Kidney (tissue), 14 donors: ENCODE data around the gene ALDH1L2. TPM values are rescaled to one million over a fixed set of nuclear protein-coding genes. Genes with fewer than 3 reads are reported as not detected.

Experiments
- DNase-seq, 5 donors: peaks; one replicate each; pipeline ENCODE4 v3.0.0-alpha.2; 2013 to 2020
- FAIRE-seq: peaks from 2 replicates; lab custom pipeline; 2012; peaks lifted over from hg19 to GRCh38; lab: Jason Lieb, UNC
- H3K27ac ChIP-seq, 2 donors: one replicate each; pipeline ENCODE4 v1.7.0; 2013; ENCODE audit warnings: low read depth in 2 of 2, low read length in 2 of 2, inconsistent platforms in 1 of 2
- H3K27me3 ChIP-seq: one replicate; pipeline ENCODE4 v1.7.1; 2013; ENCODE audit warnings: low read length, inconsistent platforms; ENCODE audit not compliant: control insufficient read depth, insufficient read depth
- H3K36me3 ChIP-seq, 3 donors: one replicate each; pipeline versions ENCODE4 v1.7.0 to v1.7.1; 2013; ENCODE audit warnings: low read length in 3 of 3, control low read depth in 1 of 3, inconsistent platforms in 1 of 3; ENCODE audit not compliant: insufficient read depth in 3 of 3, control insufficient read depth in 2 of 3
- H3K4me1 ChIP-seq, 3 donors: one replicate each; pipeline versions ENCODE4 v1.7.0 to v1.7.1; 2013; ENCODE audit warnings: low read length in 3 of 3, inconsistent platforms in 1 of 3, low read depth in 1 of 3; ENCODE audit not compliant: control insufficient read depth in 2 of 3, insufficient read depth in 2 of 3
- H3K4me3 ChIP-seq, 3 donors: one replicate each; pipeline versions ENCODE4 v1.7.0 to v1.8.1; 2013; ENCODE audit warnings: low read length in 3 of 3, control low read depth in 1 of 3, inconsistent platforms in 1 of 3
- H3K9ac ChIP-seq, 3 donors: one replicate each; pipeline versions ENCODE4 v1.7.0 to v1.7.1; 2013; ENCODE audit warnings: low read length in 3 of 3, control low read depth in 1 of 3, inconsistent platforms in 1 of 3
- H3K9me3 ChIP-seq, 3 donors: one replicate each; pipeline versions ENCODE4 v1.7.0 to v1.7.1; 2013; ENCODE audit warnings: low read length in 3 of 3, control low read depth in 1 of 3, inconsistent platforms in 1 of 3; ENCODE audit not compliant: control insufficient read depth in 2 of 3, insufficient read depth in 1 of 3
- intact Hi-C: fragments of 100-400 bp; cut with DNase I; formaldehyde crosslinking; loops from one replicate; pipeline ENCODE4 v1.11.1; 2022
- polyA plus RNA-seq: library from polyadenylated mRNA; stranded (reverse); fragments of 350-450 nt; fragmentation: Illumina TruSeq; extraction: RNeasy Lipid Tissue Mini Kit (QIAGEN cat#74804); gene quantifications from one replicate; pipeline ENCODE4 v1.2.3, GENCODE V29; 2014; ENCODE audit warnings: low read depth, low replicate concordance; ENCODE audit not compliant: insufficient read depth
- total RNA-seq: library from RNA; stranded (reverse); fragmentation: NEBNext Ultra II Directional; extraction: Animal tissue kit (Norgen Biotek cat#: 25700); gene quantifications from one replicate; pipeline ENCODE4 v1.2.1, GENCODE V29; 2021
- TF ChIP-seq, protein P1 (sequence below): IDR thresholded peaks from 3 replicates; pipeline ENCODE4 v1.5.1; 2012; ENCODE audit warnings: mild to moderate bottlenecking, moderate library complexity, borderline replicate concordance; ENCODE audit not compliant: insufficient read depth; ENCODE audit errors: extremely low read depth
- donor health status: control.
- donor health status: control.
- donor health status: control.
- donor health status: control.
- donor health status: control.
- donor health status: DM: yes; HTN: yes; CAD: no.
- donor health status: Normal renal cell carcinoma (clear cell type).

The ALDH1L2 gene
- total and polyA plus RNA-seq, 2 donors from 2014 or later, result 0.28 to 17.2 TPM

GRCh38 chr12:104975587-104976343 is 108.5 kb downstream of the ALDH1L2 start:
- no peak for FAIRE-seq
- intact Hi-C loops, result no loop called here
- TF ChIP-seq, protein P1, sequence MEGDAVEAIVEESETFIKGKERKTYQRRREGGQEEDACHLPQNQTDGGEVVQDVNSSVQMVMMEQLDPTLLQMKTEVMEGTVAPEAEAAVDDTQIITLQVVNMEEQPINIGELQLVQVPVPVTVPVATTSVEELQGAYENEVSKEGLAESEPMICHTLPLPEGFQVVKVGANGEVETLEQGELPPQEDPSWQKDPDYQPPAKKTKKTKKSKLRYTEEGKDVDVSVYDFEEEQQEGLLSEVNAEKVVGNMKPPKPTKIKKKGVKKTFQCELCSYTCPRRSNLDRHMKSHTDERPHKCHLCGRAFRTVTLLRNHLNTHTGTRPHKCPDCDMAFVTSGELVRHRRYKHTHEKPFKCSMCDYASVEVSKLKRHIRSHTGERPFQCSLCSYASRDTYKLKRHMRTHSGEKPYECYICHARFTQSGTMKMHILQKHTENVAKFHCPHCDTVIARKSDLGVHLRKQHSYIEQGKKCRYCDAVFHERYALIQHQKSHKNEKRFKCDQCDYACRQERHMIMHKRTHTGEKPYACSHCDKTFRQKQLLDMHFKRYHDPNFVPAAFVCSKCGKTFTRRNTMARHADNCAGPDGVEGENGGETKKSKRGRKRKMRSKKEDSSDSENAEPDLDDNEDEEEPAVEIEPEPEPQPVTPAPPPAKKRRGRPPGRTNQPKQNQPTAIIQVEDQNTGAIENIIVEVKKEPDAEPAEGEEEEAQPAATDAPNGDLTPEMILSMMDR, result no peak

GRCh38 chr12:104974626-104975290 is 109.5 kb downstream of the ALDH1L2 start:
- TF ChIP-seq, protein P1, result no peak
- intact Hi-C loops, result no loop called here
- FAIRE-seq (no peak), DNase-seq (no peak)
- Histone ChIP-seq H3K27me3 (no peaks in the 10 kb centered on the region), H3K9ac (no peak overlapping the region), H3K4me3 (no peak overlapping the region), H3K27ac (no peak overlapping the region), H3K4me1 (no peaks in the 10 kb centered on the region), H3K36me3 (no peaks in the 10 kb centered on the region), H3K9me3 (no peaks in the 10 kb centered on the region)

More at GRCh38 chr12:104975587-104976343, 108.5 kb downstream of the ALDH1L2 start:
- Histone ChIP-seq H3K9me3 (no peaks in the 10 kb centered on the region), H3K27me3 (no peaks in the 10 kb centered on the region), H3K36me3 (no peaks in the 10 kb centered on the region), H3K9ac (no peak overlapping the region), H3K4me1 (no peaks in the 10 kb centered on the region), H3K4me3 (no peak overlapping the region), H3K27ac (no peak overlapping the region)
- DNase-seq, result no peak

- Histone ChIP-seq H3K36me3 (no peaks in the 10 kb centered on the region), H3K4me3 (no peak overlapping the region), H3K9ac (no peak overlapping the region), H3K27ac (no peak overlapping the region), H3K27me3 (no peaks in the 10 kb centered on the region), H3K9me3 (no peaks in the 10 kb centered on the region), H3K4me1 (no peaks in the 10 kb centered on the region)
- intact Hi-C loops, result no loop called here
- TF ChIP-seq, protein P1, result no peak
- DNase-seq, result no peak
- FAIRE-seq, result no peak
Measured at GRCh38 chr12:104973250-104973649, 111.0 kb downstream of the ALDH1L2 start.
